Measurements from ENCODE around the gene ACBD4.

DNA sequence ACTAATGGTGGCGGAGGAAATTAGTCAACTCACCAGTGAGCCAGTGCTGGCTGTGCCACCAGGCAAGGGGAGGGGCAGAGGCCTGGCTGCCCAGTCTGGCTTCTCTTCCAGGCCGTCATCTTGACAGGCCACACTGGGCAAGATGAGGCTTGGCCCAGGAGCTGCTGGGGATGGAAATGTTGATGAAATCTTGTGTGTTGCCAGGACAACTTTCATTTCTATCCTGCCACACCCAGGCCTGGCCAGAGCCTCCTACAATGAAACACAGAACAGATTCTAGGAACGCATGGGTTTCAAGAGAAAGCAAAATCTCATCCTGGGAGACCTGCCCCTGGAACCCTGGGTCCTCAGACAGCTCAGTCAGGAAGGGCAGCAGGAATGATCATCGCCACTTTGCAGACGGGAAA, 35.4 kb downstream of the ACBD4 start:
- TF ChIP-seq POLR2A (IDR thresholded peaks at IDR 0.05) = peak; percentile 33
- peak; percentile 85 for TF ChIP-seq POLR2AphosphoS5 (IDR thresholded peaks at IDR 0.05)
- no peak for TF ChIP-seq CTCF (IDR thresholded peaks at IDR 0.05)

Measured in prostate gland (tissue), 2 donors.